HG03095 (cell line): Measurements from ENCODE around the gene MATN4.

Experiments
- ATAC-seq: cut with Tn5 transposase; IDR thresholded peaks from one replicate; pipeline ENCODE4 v1.9.1; 2021; ENCODE audit warnings: moderate library complexity; ENCODE audit not compliant: unreplicated experiment

The MATN4 gene

GRCh38 chr20:45291526-45291925, 16.6 kb downstream of the MATN4 start:
- no peak for ATAC-seq

GRCh38 chr20:45290677-45291355, 17.3 kb downstream of the MATN4 start:
- no peak for ATAC-seq

- ATAC-seq: no peak
Observed at GRCh38 chr20:45289942-45290676, 18.0 kb downstream of the MATN4 start.

DNA sequence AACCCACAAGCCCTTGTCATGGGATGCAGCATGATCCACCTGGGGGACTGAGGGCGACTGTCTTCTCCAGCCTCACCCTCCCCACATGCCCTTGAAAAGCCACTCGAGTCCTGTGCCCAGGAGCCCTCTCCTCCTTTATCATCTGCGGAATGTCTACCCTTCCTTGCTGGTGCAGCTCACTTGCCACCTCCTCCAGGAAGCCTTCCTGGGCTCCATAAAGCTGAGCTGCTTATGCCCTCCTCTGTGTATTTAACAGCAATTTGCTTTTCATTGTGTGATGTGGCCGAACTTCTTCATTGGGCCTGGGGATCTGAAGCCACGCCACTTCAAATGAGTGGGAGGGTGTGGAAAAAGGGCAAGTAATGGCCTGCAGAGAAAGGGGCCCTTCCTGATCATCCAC, 19.2 kb downstream of the MATN4 start:
- ATAC-seq: no peak

DNA sequence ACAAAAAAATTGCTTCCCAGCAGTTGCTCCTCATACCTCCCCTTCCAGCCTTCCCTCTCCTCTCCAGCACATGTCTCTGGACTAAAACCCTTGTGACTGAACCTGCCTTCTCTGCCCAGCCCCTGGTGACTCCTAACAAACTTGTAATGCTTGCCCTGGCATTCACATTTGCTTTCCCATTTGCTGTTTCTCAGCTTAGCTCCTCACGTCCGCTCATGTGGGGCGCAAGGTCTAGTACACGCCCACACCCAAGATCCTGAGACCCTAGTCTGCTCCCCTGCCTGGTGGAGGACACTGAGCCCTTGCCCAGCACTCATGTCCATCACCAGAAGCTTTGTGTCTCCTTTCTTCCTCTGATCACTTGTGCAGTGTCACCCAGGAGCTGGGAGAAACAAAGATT, 19.7 kb downstream of the MATN4 start:
- no peak for ATAC-seq

DNA sequence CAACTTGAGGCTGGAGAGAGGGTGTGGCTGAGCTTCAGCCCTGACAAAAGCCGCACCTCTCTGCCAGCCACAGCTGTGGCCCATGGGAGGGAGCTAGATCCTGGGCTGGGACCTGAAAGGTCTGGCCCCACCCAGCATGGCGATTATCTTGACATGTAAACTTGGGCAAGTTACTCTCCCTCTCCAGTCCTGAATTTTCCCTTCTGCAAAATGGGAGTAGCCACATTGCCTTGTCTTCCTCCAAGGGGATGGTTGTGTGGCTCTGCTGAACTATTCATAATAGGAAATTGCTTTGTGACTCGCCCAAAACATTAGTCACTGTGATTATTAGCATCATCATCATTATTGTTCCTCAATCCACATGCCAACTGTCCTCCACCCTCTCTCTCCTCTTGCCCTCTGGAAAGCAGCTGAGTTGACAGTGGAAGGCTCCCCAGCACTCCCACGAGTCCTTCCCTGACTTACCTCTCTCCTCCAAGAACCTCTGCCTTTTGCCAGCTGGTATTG, 24.5 kb downstream of the MATN4 start:
- ATAC-seq: no peak

GRCh38 chr20:45282700-45283550, 25.2 kb downstream of the MATN4 start:
- ATAC-seq: no peak

DNA sequence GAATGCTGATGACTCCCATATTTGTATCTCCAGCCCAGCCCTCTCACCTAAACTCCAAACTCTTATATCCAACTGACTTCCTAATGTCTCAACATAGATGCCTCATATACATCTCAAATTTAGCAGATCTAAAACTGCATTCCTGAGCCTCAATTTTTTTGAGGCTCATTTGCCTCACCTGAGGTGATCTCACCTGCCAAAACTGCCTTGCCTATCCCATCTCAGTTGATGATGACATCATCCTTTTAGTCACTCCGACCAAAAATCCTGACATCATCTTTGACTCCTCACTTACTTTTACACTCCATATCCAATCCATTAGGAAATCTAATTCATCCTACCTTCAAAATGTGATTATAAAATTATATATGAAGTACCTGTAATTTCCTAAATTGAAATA, 28.1 kb downstream of the MATN4 start:
- no peak for ATAC-seq

- ATAC-seq: no peak
Observed at GRCh38 chr20:45275338-45275737, 32.8 kb downstream of the MATN4 start.

GRCh38 chr20:45269754-45270270, 38.3 kb downstream of the MATN4 start:
- ATAC-seq: no peak

- no peak for ATAC-seq
Observed at GRCh38 chr20:45269056-45269455, 39.0 kb downstream of the MATN4 start.

GRCh38 chr20:45268531-45268930, 39.6 kb downstream of the MATN4 start:
- no peak for ATAC-seq

DNA sequence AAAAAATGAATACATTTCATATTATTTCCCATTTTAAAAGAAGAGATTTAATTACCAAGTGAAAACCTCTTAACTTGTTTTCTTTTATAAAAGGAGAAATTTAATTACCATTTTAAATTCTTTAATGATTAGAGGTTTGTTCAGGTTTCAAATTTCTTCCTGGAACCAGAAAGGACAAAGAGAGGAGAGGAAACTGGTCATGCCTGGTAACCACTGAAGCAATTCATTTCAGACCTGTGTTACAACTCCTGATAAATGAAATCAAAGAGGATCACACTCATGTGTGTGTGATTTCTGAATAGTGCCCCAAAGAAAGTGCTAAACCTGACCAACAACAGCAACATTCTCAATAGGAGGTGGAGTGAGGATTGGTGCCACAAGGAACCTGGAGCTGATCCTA, 41.1 kb downstream of the MATN4 start:
- no peak for ATAC-seq

- ATAC-seq: no peak
Observed at GRCh38 chr20:45263556-45264266, 44.4 kb downstream of the MATN4 start.

- no peak for ATAC-seq
Observed at GRCh38 chr20:45258664-45259063, 49.4 kb downstream of the MATN4 start.

GRCh38 chr20:45258259-45258658, 49.8 kb downstream of the MATN4 start:
- ATAC-seq: no peak

GRCh38 chr20:45257711-45258110, 50.4 kb downstream of the MATN4 start:
- ATAC-seq: no peak

DNA sequence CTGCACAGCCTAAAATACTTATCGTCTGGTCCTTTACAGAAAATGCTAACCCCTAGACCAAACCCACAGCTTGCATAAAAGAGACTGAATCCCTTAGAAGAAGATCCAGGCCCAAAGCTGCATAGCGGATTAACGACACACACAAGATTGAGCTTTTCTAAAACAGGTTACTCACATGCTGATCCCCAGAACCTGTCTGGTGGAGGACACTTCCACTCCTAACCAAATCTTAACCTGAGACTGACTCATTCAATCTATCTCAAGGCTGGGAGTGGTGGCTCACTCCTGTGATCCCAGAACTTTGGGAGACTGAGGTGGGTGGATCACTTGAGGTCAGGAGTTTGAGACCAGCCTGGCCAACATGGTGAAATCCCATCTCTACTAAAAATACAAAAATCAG, 50.9 kb downstream of the MATN4 start:
- ATAC-seq: no peak

- no peak for ATAC-seq
Observed at GRCh38 chr20:45254383-45255262, 53.5 kb downstream of the MATN4 start, which contains the start of gene SLPI. TSS of gene SLPI (minus strand) at chr20:45254564. CDS start at chr20:45254543, 21 bp downstream.

- no peak for ATAC-seq
Observed at GRCh38 chr20:45253261-45253660, 54.8 kb downstream of the MATN4 start.
